HG03159 (cell line): Measurements from ENCODE around the gene AASDH.

Experiments used
- ATAC-seq: cut with Tn5 transposase; IDR thresholded peaks from one replicate; pipeline ENCODE4 v1.9.1; 2021; ENCODE audit warnings: mild to moderate bottlenecking, moderate library complexity; ENCODE audit not compliant: unreplicated experiment

The AASDH gene

GRCh38 chr4:56387023-56388001, at the start of gene AASDH:
AASDH (minus strand) TSS chr4:56387491; CDS start chr4:56384299, 3,192 bp downstream.
- ATAC-seq = peak; percentile 92

- ATAC-seq = peak; percentile 75
These were observed 48.0 kb upstream of the AASDH start, which contains the start of gene PPAT for GRCh38 chr4:56435140-56435926. PPAT (minus strand) TSS chr4:56435615; CDS start chr4:56435477, 138 bp downstream.

- peak; percentile 19 for ATAC-seq
These were observed 47.4 kb upstream of the AASDH start for GRCh38 chr4:56434599-56435139.

- ATAC-seq = no peak
These were observed 46.0 kb upstream of the AASDH start for GRCh38 chr4:56433280-56433679.

GRCh38 chr4:56430203-56430602, 42.9 kb upstream of the AASDH start:
- ATAC-seq = no peak

- ATAC-seq = no peak
These were observed 39.9 kb upstream of the AASDH start for GRCh38 chr4:56427179-56427578.

- ATAC-seq = peak; percentile 93
These were observed 39.0 kb upstream of the AASDH start for GRCh38 chr4:56426273-56426672.

- ATAC-seq = no peak
These were observed 38.2 kb upstream of the AASDH start for GRCh38 chr4:56425518-56425917.

- no peak for ATAC-seq
These were observed 37.6 kb upstream of the AASDH start for GRCh38 chr4:56424697-56425514.

- ATAC-seq = no peak
These were observed 36.9 kb upstream of the AASDH start for GRCh38 chr4:56424176-56424575.

- no peak for ATAC-seq
These were observed 30.1 kb upstream of the AASDH start for GRCh38 chr4:56417396-56417795.

- ATAC-seq = no peak
These were observed 29.1 kb upstream of the AASDH start for GRCh38 chr4:56416349-56416748.

GRCh38 chr4:56414135-56414670, 26.9 kb upstream of the AASDH start:
- ATAC-seq = no peak

GRCh38 chr4:56410247-56411062, 23.2 kb upstream of the AASDH start:
- ATAC-seq = no peak

GRCh38 chr4:56409511-56410090, 22.3 kb upstream of the AASDH start:
- ATAC-seq = no peak

- no peak for ATAC-seq
These were observed 21.7 kb upstream of the AASDH start for GRCh38 chr4:56408978-56409377.

GRCh38 chr4:56406151-56406550, 18.9 kb upstream of the AASDH start:
- no peak for ATAC-seq

- ATAC-seq = no peak
These were observed 17.7 kb upstream of the AASDH start for GRCh38 chr4:56405016-56405415.

GRCh38 chr4:56400560-56400959, 13.3 kb upstream of the AASDH start:
- ATAC-seq = no peak
